ENCODE data around the gene SELENOI.
"Not testable (repeated sequence)": the region's sequence is repeated elsewhere in the genome, so short reads cannot be mapped to it uniquely, and the experiment has no call there.

Gene SELENOI

GRCh38 chr2:26340831-26341230, 5.1 kb upstream of the SELENOI start:
- no peak overlapping the region for H3K4me3 ChIP-seq (ENCODE audit: insufficient read depth, low read depth, low read length)
- no peaks in the 10 kb centered on the region for H3K36me3 ChIP-seq (ENCODE audit: control insufficient read depth, insufficient read depth, low read length)
- 93 to 95% methylated on average over 3 of the region's 3 CpGs for WGBS, 2 experiments
- no peaks in the 10 kb centered on the region for H3K27me3 ChIP-seq (ENCODE audit: control insufficient read depth, insufficient read depth, low read length, poor library complexity, severe bottlenecking)
- no peaks in the 10 kb centered on the region for H3K9me3 ChIP-seq (ENCODE audit: control insufficient read depth, low read length)
- H3K27ac ChIP-seq (ENCODE audit: insufficient read depth, low read depth, low read length, poor library complexity, severe bottlenecking) = no peak overlapping the region
- peaks cover 3% of the 10 kb centered on the region for H3K4me1 ChIP-seq (ENCODE audit: control insufficient read depth, insufficient read depth, low read length)

GRCh38 chr2:26344581-26345282, 1.2 kb upstream of the SELENOI start:
- H3K27ac ChIP-seq (ENCODE audit: insufficient read depth, low read depth, low read length, poor library complexity, severe bottlenecking) = peak overlapping the region; percentile 89
- no peaks in the 10 kb centered on the region for H3K9me3 ChIP-seq (ENCODE audit: control insufficient read depth, low read length)
- H3K27me3 ChIP-seq (ENCODE audit: control insufficient read depth, insufficient read depth, low read length, poor library complexity, severe bottlenecking) = no peaks in the 10 kb centered on the region
- peak overlapping the region; percentile 88 for H3K4me3 ChIP-seq (ENCODE audit: insufficient read depth, low read depth, low read length)
- no peaks in the 10 kb centered on the region for H3K36me3 ChIP-seq (ENCODE audit: control insufficient read depth, insufficient read depth, low read length)
- H3K4me1 ChIP-seq (ENCODE audit: control insufficient read depth, insufficient read depth, low read length) = peaks cover 5% of the 10 kb centered on the region
- 57 to 63% methylated on average over 15 of the region's 17 CpGs for WGBS, 2 experiments

- Histone ChIP-seq H3K4me3 (ENCODE audit: insufficient read depth, low read depth, low read length) (peak overlapping the region; percentile 88), H3K36me3 (ENCODE audit: control insufficient read depth, insufficient read depth, low read length) (no peaks in the 10 kb centered on the region), H3K4me1 (ENCODE audit: control insufficient read depth, insufficient read depth, low read length) (peaks cover 5% of the 10 kb centered on the region), H3K27ac (ENCODE audit: insufficient read depth, low read depth, low read length, poor library complexity, severe bottlenecking) (peak overlapping the region; percentile 89), H3K9me3 (ENCODE audit: control insufficient read depth, low read length) (no peaks in the 10 kb centered on the region), H3K27me3 (ENCODE audit: control insufficient read depth, insufficient read depth, low read length, poor library complexity, severe bottlenecking) (no peaks in the 10 kb centered on the region)
- 1% methylated on average over 9 of the region's 9 CpGs for WGBS, 2 experiments
Observed at GRCh38 chr2:26345283-26345544, 729 bp upstream of the SELENOI start.

- H3K4me3 ChIP-seq (ENCODE audit: insufficient read depth, low read depth, low read length) = peak within 1 kb of the TSS; percentile 88
- H3K4me1 ChIP-seq (ENCODE audit: control insufficient read depth, insufficient read depth, low read length) = peaks cover 5% of the 10 kb centered on the region
- peak within 1 kb of the TSS; percentile 89 for H3K27ac ChIP-seq (ENCODE audit: insufficient read depth, low read depth, low read length, poor library complexity, severe bottlenecking)
- 1 to 2% methylated on average over 28 of the region's 28 CpGs for WGBS, 2 experiments
- no peaks in the 10 kb centered on the region for H3K9me3 ChIP-seq (ENCODE audit: control insufficient read depth, low read length)
- no peaks in the 10 kb centered on the region for H3K27me3 ChIP-seq (ENCODE audit: control insufficient read depth, insufficient read depth, low read length, poor library complexity, severe bottlenecking)
- no peaks in the 10 kb centered on the region for H3K36me3 ChIP-seq (ENCODE audit: control insufficient read depth, insufficient read depth, low read length)
Observed at GRCh38 chr2:26346454-26347053, 611 bp downstream of the SELENOI start, which contains the start of gene ADGRF3. Gene ADGRF3, minus strand, starts transcription at chr2:26346789. Its CDS starts 555 bp downstream, at chr2:26346234.

- H3K27ac ChIP-seq (ENCODE audit: insufficient read depth, low read depth, low read length, poor library complexity, severe bottlenecking) = no peak overlapping the region
- no peaks in the 10 kb centered on the region for H3K27me3 ChIP-seq (ENCODE audit: control insufficient read depth, insufficient read depth, low read length, poor library complexity, severe bottlenecking)
- H3K4me3 ChIP-seq (ENCODE audit: insufficient read depth, low read depth, low read length) = peak overlapping the region; percentile 88
- no peaks in the 10 kb centered on the region for H3K9me3 ChIP-seq (ENCODE audit: control insufficient read depth, low read length)
- 49 to 62% methylated on average over 4 of the region's 5 CpGs for WGBS, 2 experiments
- peaks cover 5% of the 10 kb centered on the region for H3K4me1 ChIP-seq (ENCODE audit: control insufficient read depth, insufficient read depth, low read length)
- H3K36me3 ChIP-seq (ENCODE audit: control insufficient read depth, insufficient read depth, low read length) = no peaks in the 10 kb centered on the region
Observed at GRCh38 chr2:26347286-26347865, 1.4 kb downstream of the SELENOI start.

- Histone ChIP-seq H3K9me3 (ENCODE audit: control insufficient read depth, low read length) (no peaks in the 10 kb centered on the region), H3K36me3 (ENCODE audit: control insufficient read depth, insufficient read depth, low read length) (no peaks in the 10 kb centered on the region), H3K27ac (ENCODE audit: insufficient read depth, low read depth, low read length, poor library complexity, severe bottlenecking) (no peak overlapping the region), H3K4me3 (ENCODE audit: insufficient read depth, low read depth, low read length) (no peak overlapping the region), H3K4me1 (ENCODE audit: control insufficient read depth, insufficient read depth, low read length) (peaks cover 3% of the 10 kb centered on the region), H3K27me3 (ENCODE audit: control insufficient read depth, insufficient read depth, low read length, poor library complexity, severe bottlenecking) (no peaks in the 10 kb centered on the region)
- 93% methylated on average over 3 of the region's 3 CpGs for WGBS, 2 experiments
Observed at GRCh38 chr2:26349690-26350089, 3.7 kb downstream of the SELENOI start.

GRCh38 chr2:26351375-26352090, 5.6 kb downstream of the SELENOI start:
- Histone ChIP-seq H3K27me3 (ENCODE audit: control insufficient read depth, insufficient read depth, low read length, poor library complexity, severe bottlenecking) (no peaks in the 10 kb centered on the region), H3K4me1 (ENCODE audit: control insufficient read depth, insufficient read depth, low read length) (peaks cover 3% of the 10 kb centered on the region), H3K36me3 (ENCODE audit: control insufficient read depth, insufficient read depth, low read length) (no peaks in the 10 kb centered on the region), H3K27ac (ENCODE audit: insufficient read depth, low read depth, low read length, poor library complexity, severe bottlenecking) (no peak overlapping the region), H3K4me3 (ENCODE audit: insufficient read depth, low read depth, low read length) (no peak overlapping the region), H3K9me3 (ENCODE audit: control insufficient read depth, low read length) (no peaks in the 10 kb centered on the region)
- 94 to 96% methylated on average over 10 of the region's 10 CpGs for WGBS, 2 experiments

- H3K27me3 ChIP-seq (ENCODE audit: control insufficient read depth, insufficient read depth, low read length, poor library complexity, severe bottlenecking) = no peaks in the 10 kb centered on the region
- peaks cover 3% of the 10 kb centered on the region for H3K4me1 ChIP-seq (ENCODE audit: control insufficient read depth, insufficient read depth, low read length)
- H3K9me3 ChIP-seq (ENCODE audit: control insufficient read depth, low read length) = no peaks in the 10 kb centered on the region
- H3K36me3 ChIP-seq (ENCODE audit: control insufficient read depth, insufficient read depth, low read length) = no peaks in the 10 kb centered on the region
- no peak overlapping the region for H3K27ac ChIP-seq (ENCODE audit: insufficient read depth, low read depth, low read length, poor library complexity, severe bottlenecking)
- WGBS, 2 experiments = 83 to 97% methylated on average over 1 of the region's 1 CpG
- H3K4me3 ChIP-seq (ENCODE audit: insufficient read depth, low read depth, low read length) = no peak overlapping the region
Observed at GRCh38 chr2:26352892-26353291, 6.9 kb downstream of the SELENOI start.

- not testable (repeated sequence) for H3K4me1 ChIP-seq (ENCODE audit: control insufficient read depth, insufficient read depth, low read length); H3K4me3 ChIP-seq (ENCODE audit: insufficient read depth, low read depth, low read length); H3K36me3 ChIP-seq (ENCODE audit: control insufficient read depth, insufficient read depth, low read length); H3K9me3 ChIP-seq (ENCODE audit: control insufficient read depth, low read length); H3K27me3 ChIP-seq (ENCODE audit: control insufficient read depth, insufficient read depth, low read length, poor library complexity, severe bottlenecking); H3K27ac ChIP-seq (ENCODE audit: insufficient read depth, low read depth, low read length, poor library complexity, severe bottlenecking)
- WGBS, 2 experiments = 92 to 95% methylated on average over 16 of the region's 16 CpGs
Observed at GRCh38 chr2:26354469-26354868, 8.5 kb downstream of the SELENOI start.

Measured in ectodermal cell (in vitro differentiated cells).